ENCODE data around the gene TAGLN. TPM values are rescaled to one million over a fixed set of nuclear protein-coding genes. Genes with fewer than 3 reads are reported as not detected.
A peak's percentile ranks its signal among the peaks of the same experiment; 100 is the strongest.

TAGLN gene
- total RNA-seq, 1 experiment from 2014 or later: 71.5 TPM

DNA sequence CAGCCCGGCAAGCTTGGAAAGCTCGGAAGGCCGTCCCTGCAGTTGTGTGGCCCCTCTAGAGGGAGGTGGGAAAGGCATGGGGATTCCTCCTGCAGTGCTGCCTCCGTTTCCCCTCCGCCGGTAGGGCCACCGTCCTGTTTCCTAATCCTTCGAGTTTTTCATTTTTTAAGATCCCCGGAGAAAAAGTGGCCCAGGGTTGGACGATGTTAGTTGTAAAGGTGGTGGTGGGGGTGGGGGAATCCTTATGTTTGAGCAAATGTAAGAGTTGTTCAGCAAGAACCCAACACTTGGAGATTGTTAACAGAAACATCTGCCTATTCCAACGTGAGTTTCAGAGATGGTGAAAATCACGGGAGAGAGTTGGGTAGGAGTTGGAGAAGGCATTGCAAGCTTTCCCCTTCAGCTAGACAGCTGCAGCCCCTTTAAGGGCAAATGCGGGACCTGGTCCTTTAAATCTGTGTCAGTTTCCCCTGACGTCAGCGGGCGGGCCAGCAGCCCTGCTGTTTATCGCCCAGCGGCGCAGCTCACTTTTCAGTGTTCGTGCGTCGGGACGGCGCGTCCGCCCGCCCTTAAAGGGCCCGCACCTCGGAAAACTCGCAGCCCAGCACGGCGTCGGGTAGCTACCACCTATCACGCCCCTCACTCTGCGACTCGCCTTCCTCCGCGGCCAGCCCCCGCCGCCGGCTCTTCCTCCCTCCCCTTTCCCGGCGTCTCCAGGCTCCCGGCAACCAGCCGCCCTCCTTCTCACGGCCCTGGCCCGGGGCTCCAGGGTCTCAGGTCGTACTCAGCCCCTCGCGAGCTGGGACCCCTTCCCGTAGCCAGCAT, 20.7 kb upstream of the TAGLN start, which contains the start of gene SIDT2 (continued):
- TF ChIP-seq, protein P1, sequence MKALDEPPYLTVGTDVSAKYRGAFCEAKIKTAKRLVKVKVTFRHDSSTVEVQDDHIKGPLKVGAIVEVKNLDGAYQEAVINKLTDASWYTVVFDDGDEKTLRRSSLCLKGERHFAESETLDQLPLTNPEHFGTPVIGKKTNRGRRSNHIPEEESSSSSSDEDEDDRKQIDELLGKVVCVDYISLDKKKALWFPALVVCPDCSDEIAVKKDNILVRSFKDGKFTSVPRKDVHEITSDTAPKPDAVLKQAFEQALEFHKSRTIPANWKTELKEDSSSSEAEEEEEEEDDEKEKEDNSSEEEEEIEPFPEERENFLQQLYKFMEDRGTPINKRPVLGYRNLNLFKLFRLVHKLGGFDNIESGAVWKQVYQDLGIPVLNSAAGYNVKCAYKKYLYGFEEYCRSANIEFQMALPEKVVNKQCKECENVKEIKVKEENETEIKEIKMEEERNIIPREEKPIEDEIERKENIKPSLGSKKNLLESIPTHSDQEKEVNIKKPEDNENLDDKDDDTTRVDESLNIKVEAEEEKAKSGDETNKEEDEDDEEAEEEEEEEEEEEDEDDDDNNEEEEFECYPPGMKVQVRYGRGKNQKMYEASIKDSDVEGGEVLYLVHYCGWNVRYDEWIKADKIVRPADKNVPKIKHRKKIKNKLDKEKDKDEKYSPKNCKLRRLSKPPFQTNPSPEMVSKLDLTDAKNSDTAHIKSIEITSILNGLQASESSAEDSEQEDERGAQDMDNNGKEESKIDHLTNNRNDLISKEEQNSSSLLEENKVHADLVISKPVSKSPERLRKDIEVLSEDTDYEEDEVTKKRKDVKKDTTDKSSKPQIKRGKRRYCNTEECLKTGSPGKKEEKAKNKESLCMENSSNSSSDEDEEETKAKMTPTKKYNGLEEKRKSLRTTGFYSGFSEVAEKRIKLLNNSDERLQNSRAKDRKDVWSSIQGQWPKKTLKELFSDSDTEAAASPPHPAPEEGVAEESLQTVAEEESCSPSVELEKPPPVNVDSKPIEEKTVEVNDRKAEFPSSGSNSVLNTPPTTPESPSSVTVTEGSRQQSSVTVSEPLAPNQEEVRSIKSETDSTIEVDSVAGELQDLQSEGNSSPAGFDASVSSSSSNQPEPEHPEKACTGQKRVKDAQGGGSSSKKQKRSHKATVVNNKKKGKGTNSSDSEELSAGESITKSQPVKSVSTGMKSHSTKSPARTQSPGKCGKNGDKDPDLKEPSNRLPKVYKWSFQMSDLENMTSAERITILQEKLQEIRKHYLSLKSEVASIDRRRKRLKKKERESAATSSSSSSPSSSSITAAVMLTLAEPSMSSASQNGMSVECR (CRISPR knock-in tag; IDR thresholded peaks at IDR 0.05; ENCODE audit: borderline replicate concordance): no peak
- TF ChIP-seq FOXK1 (CRISPR knock-in tag; IDR thresholded peaks at IDR 0.05) (peak; percentile 95), ZNF263 (CRISPR knock-in tag; IDR thresholded peaks at IDR 0.05; ENCODE audit: low read depth) (no peak), SMAD4 (CRISPR knock-in tag; IDR thresholded peaks at IDR 0.05) (no peak), ELF4 (CRISPR knock-in tag; IDR thresholded peaks at IDR 0.05; ENCODE audit: low read depth) (no peak), NFYB (CRISPR knock-in tag; conservative IDR thresholded peaks at IDR 0.05; ENCODE audit: low read depth) (no peak), RORB (CRISPR knock-in tag; IDR thresholded peaks at IDR 0.05) (no peak), NFATC4 (CRISPR knock-in tag; IDR thresholded peaks at IDR 0.05) (peak; percentile 65; the same call in 1 of the 2 replicates), JUN (CRISPR knock-in tag; IDR thresholded peaks at IDR 0.05) (no peak), ZBTB21 (CRISPR knock-in tag; IDR thresholded peaks at IDR 0.05; ENCODE audit: borderline replicate concordance) (no peak), GRHL2 (CRISPR knock-in tag; IDR thresholded peaks at IDR 0.05; ENCODE audit: insufficient replicate concordance, severe bottlenecking) (no peak), SP1 (CRISPR knock-in tag; conservative IDR thresholded peaks at IDR 0.05) (peak; percentile 51), ZNF423 (CRISPR knock-in tag; IDR thresholded peaks at IDR 0.05) (no peak), OVOL2 (CRISPR knock-in tag; IDR thresholded peaks at IDR 0.05; ENCODE audit: borderline replicate concordance) (no peak), CREB1 (CRISPR knock-in tag; IDR thresholded peaks at IDR 0.05) (no peak), NR3C1 (CRISPR knock-in tag; conservative IDR thresholded peaks at IDR 0.05; ENCODE audit: low read depth) (no peak), NR2C2 (CRISPR knock-in tag; IDR thresholded peaks at IDR 0.05) (no peak), PRRX2 (CRISPR knock-in tag; IDR thresholded peaks at IDR 0.05) (0 out of 2 replicates have a peak, but pooled peaks have one; percentile 73)
- TF ChIP-seq, protein P2, sequence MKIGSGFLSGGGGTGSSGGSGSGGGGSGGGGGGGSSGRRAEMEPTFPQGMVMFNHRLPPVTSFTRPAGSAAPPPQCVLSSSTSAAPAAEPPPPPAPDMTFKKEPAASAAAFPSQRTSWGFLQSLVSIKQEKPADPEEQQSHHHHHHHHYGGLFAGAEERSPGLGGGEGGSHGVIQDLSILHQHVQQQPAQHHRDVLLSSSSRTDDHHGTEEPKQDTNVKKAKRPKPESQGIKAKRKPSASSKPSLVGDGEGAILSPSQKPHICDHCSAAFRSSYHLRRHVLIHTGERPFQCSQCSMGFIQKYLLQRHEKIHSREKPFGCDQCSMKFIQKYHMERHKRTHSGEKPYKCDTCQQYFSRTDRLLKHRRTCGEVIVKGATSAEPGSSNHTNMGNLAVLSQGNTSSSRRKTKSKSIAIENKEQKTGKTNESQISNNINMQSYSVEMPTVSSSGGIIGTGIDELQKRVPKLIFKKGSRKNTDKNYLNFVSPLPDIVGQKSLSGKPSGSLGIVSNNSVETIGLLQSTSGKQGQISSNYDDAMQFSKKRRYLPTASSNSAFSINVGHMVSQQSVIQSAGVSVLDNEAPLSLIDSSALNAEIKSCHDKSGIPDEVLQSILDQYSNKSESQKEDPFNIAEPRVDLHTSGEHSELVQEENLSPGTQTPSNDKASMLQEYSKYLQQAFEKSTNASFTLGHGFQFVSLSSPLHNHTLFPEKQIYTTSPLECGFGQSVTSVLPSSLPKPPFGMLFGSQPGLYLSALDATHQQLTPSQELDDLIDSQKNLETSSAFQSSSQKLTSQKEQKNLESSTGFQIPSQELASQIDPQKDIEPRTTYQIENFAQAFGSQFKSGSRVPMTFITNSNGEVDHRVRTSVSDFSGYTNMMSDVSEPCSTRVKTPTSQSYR (CRISPR knock-in tag; IDR thresholded peaks at IDR 0.05): no peak
- TF ChIP-seq, protein P3, sequence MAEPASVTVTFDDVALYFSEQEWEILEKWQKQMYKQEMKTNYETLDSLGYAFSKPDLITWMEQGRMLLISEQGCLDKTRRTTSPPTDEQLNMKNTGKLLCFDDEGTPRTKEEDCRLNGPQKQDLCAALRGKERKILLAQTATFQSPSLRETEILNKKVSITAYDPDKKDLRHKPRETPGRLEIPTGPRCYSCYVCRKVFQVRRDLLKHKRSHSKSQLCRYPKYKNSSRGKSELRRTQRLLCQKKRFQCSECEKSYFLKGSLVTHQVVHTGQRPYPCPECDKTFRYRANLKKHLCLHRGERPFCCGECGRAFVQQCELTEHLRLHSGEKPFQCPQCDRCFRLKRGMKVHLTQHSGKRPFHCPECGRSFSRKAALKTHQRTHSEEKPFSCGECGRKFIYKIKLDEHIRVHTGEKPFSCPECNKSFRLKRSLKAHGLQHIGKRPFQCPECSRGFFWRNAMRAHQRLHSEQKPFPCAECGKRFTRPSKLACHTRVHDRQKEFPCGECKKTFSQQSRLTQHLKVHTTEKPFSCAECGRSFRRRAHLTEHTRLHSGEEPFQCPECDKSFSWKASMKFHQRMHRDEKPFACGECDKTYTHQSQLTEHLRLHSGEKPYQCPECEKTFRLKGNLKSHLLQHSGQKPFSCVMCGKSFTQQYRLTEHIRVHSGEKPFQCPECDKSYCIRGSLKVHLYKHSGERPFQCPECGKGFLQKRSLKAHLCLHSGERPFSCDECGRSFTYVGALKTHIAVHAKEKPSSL (CRISPR knock-in tag; conservative IDR thresholded peaks at IDR 0.05): no peak
- TF ChIP-seq, protein P4, sequence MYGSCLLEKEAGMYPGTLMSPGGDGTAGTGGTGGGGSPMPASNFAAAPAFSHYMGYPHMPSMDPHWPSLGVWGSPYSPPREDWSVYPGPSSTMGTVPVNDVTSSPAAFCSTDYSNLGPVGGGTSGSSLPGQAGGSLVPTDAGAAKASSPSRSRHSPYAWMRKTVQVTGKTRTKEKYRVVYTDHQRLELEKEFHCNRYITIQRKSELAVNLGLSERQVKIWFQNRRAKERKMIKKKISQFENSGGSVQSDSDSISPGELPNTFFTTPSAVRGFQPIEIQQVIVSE (CRISPR knock-in tag; IDR thresholded peaks at IDR 0.05; ENCODE audit: borderline replicate concordance): no peak
- TF ChIP-seq, protein P5, sequence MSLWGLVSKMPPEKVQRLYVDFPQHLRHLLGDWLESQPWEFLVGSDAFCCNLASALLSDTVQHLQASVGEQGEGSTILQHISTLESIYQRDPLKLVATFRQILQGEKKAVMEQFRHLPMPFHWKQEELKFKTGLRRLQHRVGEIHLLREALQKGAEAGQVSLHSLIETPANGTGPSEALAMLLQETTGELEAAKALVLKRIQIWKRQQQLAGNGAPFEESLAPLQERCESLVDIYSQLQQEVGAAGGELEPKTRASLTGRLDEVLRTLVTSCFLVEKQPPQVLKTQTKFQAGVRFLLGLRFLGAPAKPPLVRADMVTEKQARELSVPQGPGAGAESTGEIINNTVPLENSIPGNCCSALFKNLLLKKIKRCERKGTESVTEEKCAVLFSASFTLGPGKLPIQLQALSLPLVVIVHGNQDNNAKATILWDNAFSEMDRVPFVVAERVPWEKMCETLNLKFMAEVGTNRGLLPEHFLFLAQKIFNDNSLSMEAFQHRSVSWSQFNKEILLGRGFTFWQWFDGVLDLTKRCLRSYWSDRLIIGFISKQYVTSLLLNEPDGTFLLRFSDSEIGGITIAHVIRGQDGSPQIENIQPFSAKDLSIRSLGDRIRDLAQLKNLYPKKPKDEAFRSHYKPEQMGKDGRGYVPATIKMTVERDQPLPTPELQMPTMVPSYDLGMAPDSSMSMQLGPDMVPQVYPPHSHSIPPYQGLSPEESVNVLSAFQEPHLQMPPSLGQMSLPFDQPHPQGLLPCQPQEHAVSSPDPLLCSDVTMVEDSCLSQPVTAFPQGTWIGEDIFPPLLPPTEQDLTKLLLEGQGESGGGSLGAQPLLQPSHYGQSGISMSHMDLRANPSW (CRISPR knock-in tag; conservative IDR thresholded peaks at IDR 0.05; ENCODE audit: low read depth): no peak
- TF ChIP-seq, protein P6, sequence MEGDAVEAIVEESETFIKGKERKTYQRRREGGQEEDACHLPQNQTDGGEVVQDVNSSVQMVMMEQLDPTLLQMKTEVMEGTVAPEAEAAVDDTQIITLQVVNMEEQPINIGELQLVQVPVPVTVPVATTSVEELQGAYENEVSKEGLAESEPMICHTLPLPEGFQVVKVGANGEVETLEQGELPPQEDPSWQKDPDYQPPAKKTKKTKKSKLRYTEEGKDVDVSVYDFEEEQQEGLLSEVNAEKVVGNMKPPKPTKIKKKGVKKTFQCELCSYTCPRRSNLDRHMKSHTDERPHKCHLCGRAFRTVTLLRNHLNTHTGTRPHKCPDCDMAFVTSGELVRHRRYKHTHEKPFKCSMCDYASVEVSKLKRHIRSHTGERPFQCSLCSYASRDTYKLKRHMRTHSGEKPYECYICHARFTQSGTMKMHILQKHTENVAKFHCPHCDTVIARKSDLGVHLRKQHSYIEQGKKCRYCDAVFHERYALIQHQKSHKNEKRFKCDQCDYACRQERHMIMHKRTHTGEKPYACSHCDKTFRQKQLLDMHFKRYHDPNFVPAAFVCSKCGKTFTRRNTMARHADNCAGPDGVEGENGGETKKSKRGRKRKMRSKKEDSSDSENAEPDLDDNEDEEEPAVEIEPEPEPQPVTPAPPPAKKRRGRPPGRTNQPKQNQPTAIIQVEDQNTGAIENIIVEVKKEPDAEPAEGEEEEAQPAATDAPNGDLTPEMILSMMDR (IDR thresholded peaks at IDR 0.05): no peak

All from WTC11 (cell line).